Calu3 (cell line): ENCODE data around the gene USP13. TPM values are rescaled to one million over a fixed set of nuclear protein-coding genes. Genes with fewer than 3 reads are reported as not detected.
"Not testable (repeated sequence)": the region's sequence is repeated elsewhere in the genome, so short reads cannot be mapped to it uniquely, and the experiment has no call there.

Experiments used
- BruUV-seq: library from RNA; stranded (reverse); fragments of 400-500 nt; replicated peaks from 2 replicates; lab custom pipeline; 2021; lab: Mats Ljungman, UMichigan
- CTCF ChIA-PET: fragments of 300-600 bp; sonication (Branson Sonifier 250); formaldehyde crosslinking; loops from one replicate; lab custom pipeline; 2022; ENCODE audit warnings: antibody characterized with exemption; lab: Charles Lee
- DNase-seq: peaks from one replicate; pipeline ENCODE4 v3.0.0; 2022
- H3K27ac Mint-ChIP-seq: one replicate; pipeline ENCODE4 v1.8.0; 2022; ENCODE audit warnings: mixed read lengths; ENCODE audit not compliant: unreplicated experiment
- H3K27me3 Mint-ChIP-seq: one replicate; pipeline ENCODE4 v1.8.0; 2022; ENCODE audit warnings: mixed read lengths; ENCODE audit not compliant: unreplicated experiment
- H3K36me3 Mint-ChIP-seq: one replicate; pipeline ENCODE4 v1.8.0; 2022; ENCODE audit warnings: mild to moderate bottlenecking, moderate library complexity, mixed read lengths; ENCODE audit not compliant: insufficient read depth, unreplicated experiment
- H3K4me1 Mint-ChIP-seq: one replicate; pipeline ENCODE4 v1.8.0; 2022; ENCODE audit warnings: mild to moderate bottlenecking, low read depth, mixed read lengths; ENCODE audit not compliant: unreplicated experiment
- H3K4me3 Mint-ChIP-seq: one replicate; pipeline ENCODE4 v1.8.0; 2022; ENCODE audit warnings: mild to moderate bottlenecking, low read depth, moderate library complexity, mixed read lengths; ENCODE audit not compliant: unreplicated experiment
- H3K9me3 Mint-ChIP-seq: one replicate; pipeline ENCODE4 v1.8.0; 2022; ENCODE audit warnings: low read depth, mixed read lengths; ENCODE audit not compliant: unreplicated experiment
- CTCF ChIP-seq: fragments of 200-600 bp; IDR thresholded peaks from one replicate; pipeline ENCODE4 v1.8.0; 2022; ENCODE audit warnings: antibody characterized with exemption; ENCODE audit not compliant: unreplicated experiment
- intact Hi-C: fragments of 100-400 bp; cut with micrococcal nuclease; formaldehyde crosslinking; loops from one replicate; pipeline ENCODE4 v1.10.0; 2022; ENCODE audit not compliant: unreplicated experiment
- total RNA-seq: library from RNA; stranded (reverse); gene quantifications from 2 replicates; pipeline ENCODE4 v1.2.3, GENCODE V29; 2022

The USP13 gene
- total RNA-seq, 1 experiment from 2014 or later = 29.8 TPM

- Mint-ChIP-seq H3K9me3 (peaks cover 2% of the 10 kb centered on the region), H3K4me3 (no peak overlapping the region), H3K27me3 (no peaks in the 10 kb centered on the region), H3K27ac (no peak overlapping the region), H3K36me3 (no peaks in the 10 kb centered on the region), H3K4me1 (no peaks in the 10 kb centered on the region)
- CTCF ChIA-PET = no interaction called here
- no TSS peak for BruUV-seq
- no peak for DNase-seq
- intact Hi-C loops = no loop called here
- no peak for TF ChIP-seq CTCF
Observed at GRCh38 chr3:179771797-179772196, 119.0 kb downstream of the USP13 start.

GRCh38 chr3:179772297-179772696, 119.5 kb downstream of the USP13 start:
- H3K4me1 Mint-ChIP-seq = no peaks in the 10 kb centered on the region
- TF ChIP-seq CTCF = no peak
- H3K27me3 Mint-ChIP-seq = no peaks in the 10 kb centered on the region
- no peak overlapping the region for H3K27ac Mint-ChIP-seq
- H3K36me3 Mint-ChIP-seq = no peaks in the 10 kb centered on the region
- H3K9me3 Mint-ChIP-seq = peaks cover 2% of the 10 kb centered on the region
- intact Hi-C loops = no loop called here
- H3K4me3 Mint-ChIP-seq = no peak overlapping the region
- no peak for DNase-seq
- BruUV-seq = no TSS peak
- CTCF ChIA-PET = no interaction called here

GRCh38 chr3:179775416-179776122, 122.7 kb downstream of the USP13 start:
- no peaks in the 10 kb centered on the region for H3K4me1 Mint-ChIP-seq
- intact Hi-C loops = no loop called here
- no peak overlapping the region for H3K27ac Mint-ChIP-seq

GRCh38 chr3:179782841-179783240, 130.0 kb downstream of the USP13 start:
- H3K4me3 Mint-ChIP-seq, H3K36me3 Mint-ChIP-seq, CTCF ChIA-PET, H3K27me3 Mint-ChIP-seq, intact Hi-C loops, BruUV-seq, H3K27ac Mint-ChIP-seq, H3K9me3 Mint-ChIP-seq, DNase-seq, H3K4me1 Mint-ChIP-seq: not testable (repeated sequence)

More at GRCh38 chr3:179775416-179776122, 122.7 kb downstream of the USP13 start:
- BruUV-seq = no TSS peak
- peaks cover 12% of the 10 kb centered on the region for H3K9me3 Mint-ChIP-seq
- CTCF ChIA-PET = interaction anchor here (0.9 kb wide), 1 partner anchor 18 kb away, joined by 3 read pairs; no protein-coding TSS in a partner anchor
- no peak for TF ChIP-seq CTCF
- H3K27me3 Mint-ChIP-seq = no peaks in the 10 kb centered on the region
- H3K36me3 Mint-ChIP-seq = no peaks in the 10 kb centered on the region
- no peak for DNase-seq
- H3K4me3 Mint-ChIP-seq = no peak overlapping the region

- H3K4me1 Mint-ChIP-seq = peaks cover 20% of the 10 kb centered on the region
- peaks cover 9% of the 10 kb centered on the region for H3K9me3 Mint-ChIP-seq
- H3K36me3 Mint-ChIP-seq = no peaks in the 10 kb centered on the region
- intact Hi-C loops = no loop called here
- H3K4me3 Mint-ChIP-seq = no peak overlapping the region
- no TSS peak for BruUV-seq
- no peak for DNase-seq
- no peaks in the 10 kb centered on the region for H3K27me3 Mint-ChIP-seq
- no peak overlapping the region for H3K27ac Mint-ChIP-seq
- CTCF ChIA-PET = no interaction called here
- no peak for TF ChIP-seq CTCF
Observed at GRCh38 chr3:179788996-179789395, 136.2 kb downstream of the USP13 start.
